Breast epithelium (tissue), 4 donors: ENCODE measurements around the gene NOBOX. TPM values are rescaled to one million over a fixed set of nuclear protein-coding genes. Genes with fewer than 3 reads are reported as not detected.

Experiments
- DNase-seq, 2 donors: peaks; one replicate each; pipeline ENCODE4 v3.0.0-alpha.2; 2019; ENCODE audit warnings: low spot score in 2 of 2
- H3K27ac ChIP-seq, 2 donors: fragments of 200-600 bp; sonication (generic) in 1 of 2; one replicate each; pipeline ENCODE4 v1.5.1; 2016 to 2019; ENCODE audit warnings: mild to moderate bottlenecking in 1 of 2
- H3K27me3 ChIP-seq, 2 donors: fragments of 200-600 bp; sonication (generic) in 1 of 2; one replicate each; pipeline versions ENCODE4 v1.5.1 to v1.6.0; 2017 to 2019; ENCODE audit warnings: control low read depth in 1 of 2, mild to moderate bottlenecking in 1 of 2
- H3K36me3 ChIP-seq: fragments of 200-600 bp; one replicate; pipeline ENCODE4 v1.5.1; 2019
- H3K4me1 ChIP-seq, 2 donors: fragments of 200-600 bp; sonication (generic); one replicate each; pipeline ENCODE4 v1.5.1; 2016 to 2019; ENCODE audit warnings: control low read depth in 1 of 2
- H3K4me3 ChIP-seq, 3 donors: fragments of 200-600 bp; sonication (generic); 1 replicate in 2 of 3; 2 replicates in 1 of 3; pipeline ENCODE4 v1.5.1; 2016 to 2019; ENCODE audit warnings: mild to moderate bottlenecking in 3 of 3, moderate library complexity in 2 of 3
- H3K9me3 ChIP-seq, 2 donors: fragments of 200-600 bp; sonication (generic) in 1 of 2; one replicate each; pipeline ENCODE4 v1.5.1; 2016 to 2019; ENCODE audit warnings: control low read depth in 1 of 2
- POLR2A ChIP-seq: fragments of 450-650 bp; IDR thresholded peaks from one replicate; pipeline ENCODE4 v1.6.1; 2016; ENCODE audit warnings: antibody characterized with exemption, mild to moderate bottlenecking, moderate library complexity
- POLR2AphosphoS5 ChIP-seq, 3 donors: sonication (generic); formaldehyde crosslinking; IDR thresholded peaks; one replicate each; pipeline ENCODE4 v1.6.1; 2017; ENCODE audit warnings: antibody characterized with exemption in 3 of 3
- intact Hi-C: fragments of 100-400 bp; cut with DNase I; formaldehyde crosslinking; loops from one replicate; pipeline ENCODE4 v1.15.1; 2023; ENCODE audit warnings: low total_unique reads
- total RNA-seq, 3 donors: library from RNA; depleted of rRNA; stranded (reverse); fragments of >200 nt; gene quantifications; one replicate each; pipeline ENCODE4 v1.1.0, GENCODE V29; 2016
- TF ChIP-seq, protein P1 (sequence below), 3 donors: fragments of 450-650 bp; IDR thresholded peaks; one replicate each; pipeline ENCODE4 v1.5.1; 2016 to 2017; ENCODE audit warnings: antibody characterized with exemption in 3 of 3, mild to moderate bottlenecking in 3 of 3, moderate library complexity in 3 of 3

NOBOX gene
- total RNA-seq, 3 donors from 2014 or later: not detected

DNA sequence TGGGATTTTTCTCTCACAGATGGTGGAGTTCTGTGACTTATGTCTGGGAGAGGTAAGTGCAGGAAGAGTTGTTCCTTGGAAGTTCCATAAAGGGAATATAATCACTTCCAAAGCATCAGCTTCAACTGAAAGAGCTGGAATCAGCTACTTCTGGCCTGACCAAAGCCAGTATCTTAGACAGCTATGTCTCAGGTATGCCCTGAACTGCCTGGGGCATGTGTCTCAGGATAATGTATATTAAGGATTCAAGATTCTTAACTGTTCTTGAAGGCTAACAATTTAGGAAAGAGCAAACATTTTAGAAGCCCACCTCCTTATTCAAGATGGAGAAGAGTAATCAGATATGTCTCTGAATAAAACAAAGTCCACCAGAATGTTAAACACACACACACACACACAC is 12.4 kb upstream of the NOBOX start:
- intact Hi-C loops: no loop called here
- peaks cover 0 to 6% of the 10 kb centered on the region in 2 donors for H3K9me3 ChIP-seq
- H3K4me1 ChIP-seq: no peaks in the 10 kb centered on the region
- no peaks in the 10 kb centered on the region for H3K27me3 ChIP-seq
- no peak for DNase-seq
- no peak overlapping the region for H3K4me3 ChIP-seq
- TF ChIP-seq, protein P1, sequence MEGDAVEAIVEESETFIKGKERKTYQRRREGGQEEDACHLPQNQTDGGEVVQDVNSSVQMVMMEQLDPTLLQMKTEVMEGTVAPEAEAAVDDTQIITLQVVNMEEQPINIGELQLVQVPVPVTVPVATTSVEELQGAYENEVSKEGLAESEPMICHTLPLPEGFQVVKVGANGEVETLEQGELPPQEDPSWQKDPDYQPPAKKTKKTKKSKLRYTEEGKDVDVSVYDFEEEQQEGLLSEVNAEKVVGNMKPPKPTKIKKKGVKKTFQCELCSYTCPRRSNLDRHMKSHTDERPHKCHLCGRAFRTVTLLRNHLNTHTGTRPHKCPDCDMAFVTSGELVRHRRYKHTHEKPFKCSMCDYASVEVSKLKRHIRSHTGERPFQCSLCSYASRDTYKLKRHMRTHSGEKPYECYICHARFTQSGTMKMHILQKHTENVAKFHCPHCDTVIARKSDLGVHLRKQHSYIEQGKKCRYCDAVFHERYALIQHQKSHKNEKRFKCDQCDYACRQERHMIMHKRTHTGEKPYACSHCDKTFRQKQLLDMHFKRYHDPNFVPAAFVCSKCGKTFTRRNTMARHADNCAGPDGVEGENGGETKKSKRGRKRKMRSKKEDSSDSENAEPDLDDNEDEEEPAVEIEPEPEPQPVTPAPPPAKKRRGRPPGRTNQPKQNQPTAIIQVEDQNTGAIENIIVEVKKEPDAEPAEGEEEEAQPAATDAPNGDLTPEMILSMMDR (IDR thresholded peaks at IDR 0.05): no peak
- TF ChIP-seq POLR2A (no peak), POLR2AphosphoS5 (IDR thresholded peaks at IDR 0.05) (no peak)
- H3K36me3 ChIP-seq: no peaks in the 10 kb centered on the region
- no peak overlapping the region for H3K27ac ChIP-seq

DNA sequence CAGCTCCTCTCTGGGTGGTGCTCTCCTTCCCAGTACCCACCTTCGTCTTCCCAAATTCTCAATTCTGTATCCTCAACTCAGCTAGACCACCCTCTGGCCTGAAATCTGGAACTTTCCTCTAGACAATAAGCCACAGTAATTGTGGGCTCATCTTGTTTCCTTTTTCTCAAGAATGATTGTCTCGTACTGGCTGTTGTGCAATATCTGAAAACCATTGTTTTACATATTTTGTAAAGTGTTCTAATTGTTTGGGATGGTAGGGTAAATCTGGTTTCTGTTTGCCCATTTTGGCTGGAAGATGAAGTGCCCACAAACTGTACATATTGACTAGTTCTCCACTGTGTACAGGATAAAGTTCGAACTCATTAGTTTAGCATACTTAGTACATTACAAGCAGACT is 11.3 kb upstream of the NOBOX start:
- Histone ChIP-seq H3K9me3 (peaks cover 0 to 6% of the 10 kb centered on the region in 2 donors), H3K36me3 (no peaks in the 10 kb centered on the region), H3K27me3 (no peaks in the 10 kb centered on the region), H3K4me1 (no peaks in the 10 kb centered on the region), H3K27ac (no peak overlapping the region), H3K4me3 (no peak overlapping the region)
- TF ChIP-seq POLR2AphosphoS5 (IDR thresholded peaks at IDR 0.05): no peak
- TF ChIP-seq POLR2A: no peak
- TF ChIP-seq, protein P1 (IDR thresholded peaks at IDR 0.05): no peak
- no peak for DNase-seq
- intact Hi-C loops: no loop called here

- Histone ChIP-seq H3K27ac (no peak overlapping the region), H3K4me1 (no peaks in the 10 kb centered on the region), H3K36me3 (no peaks in the 10 kb centered on the region), H3K4me3 (no peak overlapping the region), H3K9me3 (no peaks in the 10 kb centered on the region), H3K27me3 (no peaks in the 10 kb centered on the region)
- intact Hi-C loops: no loop called here
- TF ChIP-seq POLR2A: no peak
- TF ChIP-seq, protein P1 (IDR thresholded peaks at IDR 0.05): no peak
- DNase-seq: no peak
Observed at GRCh38 chr7:144410441-144410840, 6.9 kb upstream of the NOBOX start.

- H3K9me3 ChIP-seq: no peaks in the 10 kb centered on the region
- TF ChIP-seq POLR2AphosphoS5 (IDR thresholded peaks at IDR 0.05): no peak
- H3K4me3 ChIP-seq: no peak overlapping the region
- no peaks in the 10 kb centered on the region for H3K36me3 ChIP-seq
- H3K27ac ChIP-seq: peak overlapping the region; percentile 41 to 73
- intact Hi-C loops: no loop called here
- no peaks in the 10 kb centered on the region for H3K4me1 ChIP-seq
- H3K27me3 ChIP-seq: no peaks in the 10 kb centered on the region
- DNase-seq: no peak
Observed at GRCh38 chr7:144408121-144408520, 4.6 kb upstream of the NOBOX start.

DNA sequence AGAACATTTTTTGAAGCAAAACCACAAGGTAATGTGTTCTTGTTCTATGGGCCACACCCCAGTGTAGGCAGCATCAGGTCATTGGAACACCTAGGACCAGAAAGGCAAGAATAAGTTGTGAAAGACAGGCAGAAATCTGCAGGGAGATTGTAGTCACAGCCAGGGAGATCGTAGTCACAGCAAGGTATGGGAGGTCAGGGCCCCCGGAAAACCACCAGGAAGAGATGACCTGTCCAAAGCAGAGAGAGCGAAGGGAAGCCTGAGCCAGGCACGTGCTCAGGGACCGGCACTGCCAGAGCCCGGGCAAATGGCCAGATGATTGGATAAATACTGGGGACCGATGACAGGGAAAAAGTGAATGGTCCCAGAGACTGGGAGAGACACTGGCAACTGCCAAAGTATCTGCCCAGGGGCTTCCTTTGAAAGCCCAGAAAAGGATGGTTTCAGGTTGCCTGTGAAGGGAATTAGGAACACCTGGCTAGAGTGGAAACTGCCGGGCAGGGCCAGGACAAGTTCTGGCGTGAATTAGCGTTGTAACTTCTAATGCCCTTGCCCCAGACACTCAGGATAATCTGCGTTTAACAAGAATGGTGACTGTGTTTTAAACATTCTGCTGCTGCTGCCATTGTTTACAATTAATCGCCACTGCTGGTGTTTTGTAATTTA is 3.9 kb upstream of the NOBOX start:
- H3K9me3 ChIP-seq: no peaks in the 10 kb centered on the region
- H3K27ac ChIP-seq: peak overlapping the region; percentile 41 to 73
- peak in 1 of 2 donors; percentile 39 for DNase-seq
- H3K4me3 ChIP-seq: peak overlapping the region in 1 of 3 donors; percentile 0
- no peaks in the 10 kb centered on the region for H3K4me1 ChIP-seq
- no peaks in the 10 kb centered on the region for H3K36me3 ChIP-seq
- intact Hi-C loops: no loop called here
- H3K27me3 ChIP-seq: no peaks in the 10 kb centered on the region
- TF ChIP-seq, protein P1 (IDR thresholded peaks at IDR 0.05): no peak
- no peak for TF ChIP-seq POLR2A
- no peak for TF ChIP-seq POLR2AphosphoS5 (IDR thresholded peaks at IDR 0.05)
